Loucy (cell line): ENCODE measurements around the gene ZSCAN25.

ENCODE experiments used
- EZH2phosphoT487 ChIP-seq: fragments of 200-600 bp; IDR thresholded peaks from 2 replicates; pipeline ENCODE4 v1.6.1; 2018; ENCODE audit warnings: antibody characterized with exemption, mild to moderate bottlenecking, moderate library complexity, borderline replicate concordance
- TF ChIP-seq, protein P1 (sequence below): fragments of 200-600 bp; sonication (generic); conservative IDR thresholded peaks from 2 replicates; pipeline ENCODE4 v1.5.1; 2014; ENCODE audit warnings: mild to moderate bottlenecking, antibody characterized with exemption, low read length

DNA sequence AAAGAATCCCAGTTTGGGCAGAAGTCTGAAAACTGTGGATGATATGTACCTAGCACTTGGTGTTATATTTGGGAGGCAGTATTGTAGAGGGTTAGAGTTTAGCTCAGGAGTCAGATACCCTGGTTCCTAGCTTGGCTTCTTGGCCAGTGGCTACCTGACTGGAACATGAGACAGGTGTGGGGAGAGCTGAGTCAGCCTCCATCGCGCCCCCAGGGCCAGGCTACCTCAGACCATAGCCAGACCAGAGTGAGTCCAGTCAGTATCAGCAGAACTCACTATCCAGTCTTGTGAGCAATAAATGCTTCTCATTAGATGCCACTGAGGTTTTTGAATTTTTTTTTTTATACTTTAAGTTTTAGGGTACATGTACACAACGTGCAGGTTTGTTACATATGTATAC, 37.0 kb downstream of the ZSCAN25 start:
- TF ChIP-seq, protein P1, sequence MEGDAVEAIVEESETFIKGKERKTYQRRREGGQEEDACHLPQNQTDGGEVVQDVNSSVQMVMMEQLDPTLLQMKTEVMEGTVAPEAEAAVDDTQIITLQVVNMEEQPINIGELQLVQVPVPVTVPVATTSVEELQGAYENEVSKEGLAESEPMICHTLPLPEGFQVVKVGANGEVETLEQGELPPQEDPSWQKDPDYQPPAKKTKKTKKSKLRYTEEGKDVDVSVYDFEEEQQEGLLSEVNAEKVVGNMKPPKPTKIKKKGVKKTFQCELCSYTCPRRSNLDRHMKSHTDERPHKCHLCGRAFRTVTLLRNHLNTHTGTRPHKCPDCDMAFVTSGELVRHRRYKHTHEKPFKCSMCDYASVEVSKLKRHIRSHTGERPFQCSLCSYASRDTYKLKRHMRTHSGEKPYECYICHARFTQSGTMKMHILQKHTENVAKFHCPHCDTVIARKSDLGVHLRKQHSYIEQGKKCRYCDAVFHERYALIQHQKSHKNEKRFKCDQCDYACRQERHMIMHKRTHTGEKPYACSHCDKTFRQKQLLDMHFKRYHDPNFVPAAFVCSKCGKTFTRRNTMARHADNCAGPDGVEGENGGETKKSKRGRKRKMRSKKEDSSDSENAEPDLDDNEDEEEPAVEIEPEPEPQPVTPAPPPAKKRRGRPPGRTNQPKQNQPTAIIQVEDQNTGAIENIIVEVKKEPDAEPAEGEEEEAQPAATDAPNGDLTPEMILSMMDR, result no peak
- TF ChIP-seq EZH2phosphoT487, result no peak
